A673 (cell line): ENCODE data around the gene HMG20B.

ENCODE experiments used
- EZH2 ChIP-seq: fragments of 200-600 bp; sonication (generic); IDR thresholded peaks from 2 replicates; pipeline ENCODE4 v1.6.1; 2017; ENCODE audit warnings: borderline replicate concordance, low read depth, mild to moderate bottlenecking, mixed read lengths, antibody characterized with exemption, low read length; ENCODE audit not compliant: poor library complexity, severe bottlenecking
- TF ChIP-seq, protein P1 (sequence below): fragments of 300-800, 200-600 bp; sonication (generic); conservative IDR thresholded peaks from 2 replicates; pipeline ENCODE4 v1.5.1; 2017; ENCODE audit warnings: low read depth, mild to moderate bottlenecking, antibody characterized with exemption, low read length, moderate library complexity, mixed read lengths

DNA sequence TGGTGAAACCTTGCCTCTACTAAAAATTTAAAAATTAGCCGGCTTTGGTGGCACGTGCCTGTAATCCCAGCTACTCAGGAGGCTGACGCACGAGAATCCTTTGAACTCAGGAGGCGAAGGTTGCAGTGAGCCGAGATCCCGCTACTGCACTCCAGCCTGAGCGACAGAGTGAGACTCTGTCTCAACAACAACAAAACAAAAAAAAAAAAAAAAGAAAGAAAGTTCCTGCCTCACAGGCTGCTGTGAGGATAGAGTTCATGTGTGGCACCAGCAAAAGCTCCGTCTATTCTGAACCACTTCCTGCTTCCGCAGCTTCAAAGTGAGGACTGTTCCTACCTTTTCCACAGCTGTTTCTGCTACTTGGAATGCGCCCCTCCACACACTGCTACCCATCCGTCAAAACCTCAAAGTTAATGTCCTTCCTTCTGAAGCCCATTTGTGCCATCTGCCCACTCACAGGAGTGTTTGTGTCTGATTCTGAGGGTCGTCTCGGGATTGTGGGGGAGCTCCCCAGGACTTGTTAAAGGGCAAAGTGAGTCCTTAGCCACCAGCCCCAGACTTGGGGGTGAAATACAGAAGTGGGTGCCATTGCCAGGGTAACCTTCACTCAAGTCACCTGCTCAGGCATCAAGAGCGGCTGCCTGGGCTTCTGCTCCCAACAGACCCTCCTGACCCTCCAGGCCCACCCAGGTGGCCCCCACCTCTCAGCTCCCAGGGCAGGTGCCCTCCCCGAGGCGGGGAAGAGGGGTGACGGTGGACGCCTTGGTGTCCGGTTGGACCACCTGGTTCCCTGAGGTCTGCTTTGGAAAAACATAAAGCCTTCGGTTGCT is 18.3 kb upstream of the HMG20B start:
- TF ChIP-seq, protein P1, sequence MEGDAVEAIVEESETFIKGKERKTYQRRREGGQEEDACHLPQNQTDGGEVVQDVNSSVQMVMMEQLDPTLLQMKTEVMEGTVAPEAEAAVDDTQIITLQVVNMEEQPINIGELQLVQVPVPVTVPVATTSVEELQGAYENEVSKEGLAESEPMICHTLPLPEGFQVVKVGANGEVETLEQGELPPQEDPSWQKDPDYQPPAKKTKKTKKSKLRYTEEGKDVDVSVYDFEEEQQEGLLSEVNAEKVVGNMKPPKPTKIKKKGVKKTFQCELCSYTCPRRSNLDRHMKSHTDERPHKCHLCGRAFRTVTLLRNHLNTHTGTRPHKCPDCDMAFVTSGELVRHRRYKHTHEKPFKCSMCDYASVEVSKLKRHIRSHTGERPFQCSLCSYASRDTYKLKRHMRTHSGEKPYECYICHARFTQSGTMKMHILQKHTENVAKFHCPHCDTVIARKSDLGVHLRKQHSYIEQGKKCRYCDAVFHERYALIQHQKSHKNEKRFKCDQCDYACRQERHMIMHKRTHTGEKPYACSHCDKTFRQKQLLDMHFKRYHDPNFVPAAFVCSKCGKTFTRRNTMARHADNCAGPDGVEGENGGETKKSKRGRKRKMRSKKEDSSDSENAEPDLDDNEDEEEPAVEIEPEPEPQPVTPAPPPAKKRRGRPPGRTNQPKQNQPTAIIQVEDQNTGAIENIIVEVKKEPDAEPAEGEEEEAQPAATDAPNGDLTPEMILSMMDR: no peak
- TF ChIP-seq EZH2: no peak
